ENCODE results near the gene CROT.

CROT gene

GRCh38 chr7:87342231-87342630 lies 3.2 kb upstream of the CROT start:
- no peak overlapping the region for H3K9ac ChIP-seq (ENCODE audit: low read length)
- H3K23ac ChIP-seq (ENCODE audit: low read length): no peak overlapping the region
- no peaks in the 10 kb centered on the region for H3K9me3 ChIP-seq (ENCODE audit: insufficient read depth, low read depth, low read length)
- no peak overlapping the region for H2BK120ac ChIP-seq (ENCODE audit: insufficient read depth, low read length, poor library complexity)
- H4K91ac ChIP-seq (ENCODE audit: low read depth, low read length): no peak overlapping the region
- H3K18ac ChIP-seq (ENCODE audit: low read length): no peak overlapping the region
- H2AFZ ChIP-seq (ENCODE audit: insufficient read depth, low read length, poor library complexity): no peak overlapping the region
- H3K14ac ChIP-seq (ENCODE audit: low read length): no peak overlapping the region
- H4K12ac ChIP-seq (ENCODE audit: low read depth, low read length): no peak overlapping the region
- no peak overlapping the region for H3K4me3 ChIP-seq (ENCODE audit: low read depth, low read length)
- H4K8ac ChIP-seq (ENCODE audit: low read depth, low read length): no peak overlapping the region
- no peak overlapping the region for H3K4ac ChIP-seq (ENCODE audit: low read depth, low read length)
- no peak overlapping the region for H3K27ac ChIP-seq (ENCODE audit: low read depth, low read length)
- H3K36me3 ChIP-seq (ENCODE audit: control insufficient read depth in 1 of 2, insufficient read depth in 2 of 2, low read length in 2 of 2): peaks cover 0 to 4% of the 10 kb centered on the region in 2 experiments
- no peak for DNase-seq
- no peak overlapping the region for H3K4me2 ChIP-seq (ENCODE audit: low read length)
- no peak overlapping the region for H2BK12ac ChIP-seq (ENCODE audit: low read length)
- H3K79me2 ChIP-seq (ENCODE audit: control insufficient read depth, insufficient read depth, low read length, poor library complexity): peaks cover 4% of the 10 kb centered on the region
- no peak overlapping the region for H2AK5ac ChIP-seq (ENCODE audit: low read length)
- H3K79me1 ChIP-seq (ENCODE audit: low read length): peaks cover 5% of the 10 kb centered on the region
- no CpG with 5 or more reads among the region's 3 CpGs for WGBS (ENCODE audit: extremely low coverage, insufficient coverage, insufficient read length)
- H2BK5ac ChIP-seq (ENCODE audit: low read depth, low read length, poor library complexity): no peak overlapping the region
- peaks cover 0 to 3% of the 10 kb centered on the region in 2 experiments for H3K4me1 ChIP-seq (ENCODE audit: control insufficient read depth in 1 of 2, insufficient read depth in 2 of 2, low read length in 2 of 2)
- H3K27me3 ChIP-seq (ENCODE audit: insufficient read depth, low read length): no peaks in the 10 kb centered on the region

DNA sequence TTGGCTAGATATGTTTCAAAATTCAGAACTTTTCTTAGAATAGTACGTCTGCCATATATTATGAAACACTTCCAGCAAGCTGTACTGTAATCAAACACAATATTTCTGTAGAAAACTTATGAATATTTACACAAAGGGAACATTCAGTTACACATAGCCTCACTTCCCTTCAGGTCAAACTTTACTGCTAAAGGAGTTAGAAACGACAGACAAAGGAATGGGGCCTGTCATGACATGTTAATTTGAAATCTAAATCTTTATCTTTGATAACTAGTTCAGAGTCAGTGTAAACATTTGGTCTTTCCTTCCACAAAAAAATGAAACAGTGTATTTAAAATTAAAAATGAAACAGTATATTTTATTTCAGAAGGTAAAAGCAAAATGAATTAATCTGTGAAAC lies 1.0 kb upstream of the CROT start:
- no peak overlapping the region for H3K4me3 ChIP-seq (ENCODE audit: low read depth, low read length)
- H3K36me3 ChIP-seq (ENCODE audit: control insufficient read depth in 1 of 2, insufficient read depth in 2 of 2, low read length in 2 of 2): peaks cover 0 to 4% of the 10 kb centered on the region in 2 experiments
- no peak overlapping the region for H3K14ac ChIP-seq (ENCODE audit: low read length)
- H2BK12ac ChIP-seq (ENCODE audit: low read length): no peak overlapping the region
- H4K12ac ChIP-seq (ENCODE audit: low read depth, low read length): no peak overlapping the region
- H3K9me3 ChIP-seq (ENCODE audit: insufficient read depth, low read depth, low read length): no peaks in the 10 kb centered on the region
- no peak for DNase-seq
- no peak overlapping the region for H3K27ac ChIP-seq (ENCODE audit: low read depth, low read length)
- no peaks in the 10 kb centered on the region for H3K27me3 ChIP-seq (ENCODE audit: insufficient read depth, low read length)
- no peak overlapping the region for H2BK5ac ChIP-seq (ENCODE audit: low read depth, low read length, poor library complexity)
- no peak overlapping the region for H2AK5ac ChIP-seq (ENCODE audit: low read length)
- peaks cover 5% of the 10 kb centered on the region for H3K79me1 ChIP-seq (ENCODE audit: low read length)
- H3K4me2 ChIP-seq (ENCODE audit: low read length): no peak overlapping the region
- no peak overlapping the region for H3K4ac ChIP-seq (ENCODE audit: low read depth, low read length)
- no peak overlapping the region for H3K18ac ChIP-seq (ENCODE audit: low read length)
- H3K79me2 ChIP-seq (ENCODE audit: control insufficient read depth, insufficient read depth, low read length, poor library complexity): peaks cover 4% of the 10 kb centered on the region
- H4K8ac ChIP-seq (ENCODE audit: low read depth, low read length): no peak overlapping the region
- H4K91ac ChIP-seq (ENCODE audit: low read depth, low read length): no peak overlapping the region
- H3K4me1 ChIP-seq (ENCODE audit: control insufficient read depth in 1 of 2, insufficient read depth in 2 of 2, low read length in 2 of 2): peaks cover 0 to 3% of the 10 kb centered on the region in 2 experiments
- H3K23ac ChIP-seq (ENCODE audit: low read length): no peak overlapping the region
- H2BK120ac ChIP-seq (ENCODE audit: insufficient read depth, low read length, poor library complexity): no peak overlapping the region
- no peak overlapping the region for H2AFZ ChIP-seq (ENCODE audit: insufficient read depth, low read length, poor library complexity)
- no peak overlapping the region for H3K9ac ChIP-seq (ENCODE audit: low read length)
- WGBS (ENCODE audit: extremely low coverage, insufficient coverage, insufficient read length): no CpG with 5 or more reads among the region's 2 CpGs

- H2BK12ac ChIP-seq (ENCODE audit: low read length): no peak overlapping the region
- peak overlapping the region; percentile 75 for H3K4me2 ChIP-seq (ENCODE audit: low read length)
- peaks cover 4% of the 10 kb centered on the region for H3K79me2 ChIP-seq (ENCODE audit: control insufficient read depth, insufficient read depth, low read length, poor library complexity)
- H2AK5ac ChIP-seq (ENCODE audit: low read length): no peak overlapping the region
- H4K8ac ChIP-seq (ENCODE audit: low read depth, low read length): peak overlapping the region; percentile 91
- no peaks in the 10 kb centered on the region for H3K9me3 ChIP-seq (ENCODE audit: insufficient read depth, low read depth, low read length)
- peak overlapping the region; percentile 34 for H4K12ac ChIP-seq (ENCODE audit: low read depth, low read length)
- H3K4ac ChIP-seq (ENCODE audit: low read depth, low read length): no peak overlapping the region
- H4K91ac ChIP-seq (ENCODE audit: low read depth, low read length): peak overlapping the region; percentile 49
- peak overlapping the region; percentile 14 for H3K14ac ChIP-seq (ENCODE audit: low read length)
- no peak overlapping the region for H2BK5ac ChIP-seq (ENCODE audit: low read depth, low read length, poor library complexity)
- DNase-seq: peak; percentile 28 to 64
- H3K23ac ChIP-seq (ENCODE audit: low read length): no peak overlapping the region
- peak overlapping the region; percentile 32 for H3K18ac ChIP-seq (ENCODE audit: low read length)
- no peak overlapping the region for H3K27ac ChIP-seq (ENCODE audit: low read depth, low read length)
- H3K9ac ChIP-seq (ENCODE audit: low read length): no peak overlapping the region
- peaks cover 5% of the 10 kb centered on the region for H3K79me1 ChIP-seq (ENCODE audit: low read length)
- no peak overlapping the region for H2BK120ac ChIP-seq (ENCODE audit: insufficient read depth, low read length, poor library complexity)
- no peaks in the 10 kb centered on the region for H3K27me3 ChIP-seq (ENCODE audit: insufficient read depth, low read length)
- peak overlapping the region; percentile 82 for H2AFZ ChIP-seq (ENCODE audit: insufficient read depth, low read length, poor library complexity)
- peak overlapping the region; percentile 80 for H3K4me3 ChIP-seq (ENCODE audit: low read depth, low read length)
- peaks cover 0 to 2% of the 10 kb centered on the region in 2 experiments for H3K36me3 ChIP-seq (ENCODE audit: control insufficient read depth in 1 of 2, insufficient read depth in 2 of 2, low read length in 2 of 2)
- no CpG with 5 or more reads among the region's 8 CpGs for WGBS (ENCODE audit: extremely low coverage, insufficient coverage, insufficient read length)
- peaks cover 0 to 3% of the 10 kb centered on the region in 2 experiments for H3K4me1 ChIP-seq (ENCODE audit: control insufficient read depth in 1 of 2, insufficient read depth in 2 of 2, low read length in 2 of 2)
Observed at GRCh38 chr7:87345962-87346371, 503 bp downstream of the CROT start.

DNA sequence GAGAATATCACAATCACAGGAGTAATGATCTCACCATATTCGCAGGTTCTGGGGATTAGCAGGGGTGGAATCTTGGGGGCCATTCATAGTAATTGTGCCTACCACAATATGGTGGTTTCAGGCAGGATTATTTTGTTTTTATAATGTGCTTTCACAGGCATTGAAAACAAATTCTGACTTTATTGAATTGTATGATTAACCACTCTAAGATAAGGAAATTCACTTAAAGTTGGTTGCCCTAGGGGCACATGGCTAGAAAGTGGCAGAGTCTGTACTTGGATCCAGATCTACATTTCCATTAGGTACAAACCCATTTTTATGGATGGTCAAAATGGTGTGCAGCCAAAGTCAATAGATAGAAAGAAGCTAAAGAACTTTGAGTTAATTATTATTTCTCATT lies 1.7 kb downstream of the CROT start:
- H3K36me3 ChIP-seq (ENCODE audit: control insufficient read depth in 1 of 2, insufficient read depth in 2 of 2, low read length in 2 of 2): peaks cover 0 to 1% of the 10 kb centered on the region in 2 experiments
- H3K4me3 ChIP-seq (ENCODE audit: low read depth, low read length): no peak overlapping the region
- H3K18ac ChIP-seq (ENCODE audit: low read length): no peak overlapping the region
- H3K14ac ChIP-seq (ENCODE audit: low read length): no peak overlapping the region
- H3K4me2 ChIP-seq (ENCODE audit: low read length): no peak overlapping the region
- no peak overlapping the region for H4K91ac ChIP-seq (ENCODE audit: low read depth, low read length)
- H2AFZ ChIP-seq (ENCODE audit: insufficient read depth, low read length, poor library complexity): no peak overlapping the region
- H3K4me1 ChIP-seq (ENCODE audit: control insufficient read depth in 1 of 2, insufficient read depth in 2 of 2, low read length in 2 of 2): peaks cover 0 to 3% of the 10 kb centered on the region in 2 experiments
- H3K23ac ChIP-seq (ENCODE audit: low read length): no peak overlapping the region
- H2BK12ac ChIP-seq (ENCODE audit: low read length): no peak overlapping the region
- no peaks in the 10 kb centered on the region for H3K9me3 ChIP-seq (ENCODE audit: insufficient read depth, low read depth, low read length)
- H4K8ac ChIP-seq (ENCODE audit: low read depth, low read length): no peak overlapping the region
- H2BK5ac ChIP-seq (ENCODE audit: low read depth, low read length, poor library complexity): no peak overlapping the region
- H3K79me2 ChIP-seq (ENCODE audit: control insufficient read depth, insufficient read depth, low read length, poor library complexity): peaks cover 4% of the 10 kb centered on the region
- H3K27ac ChIP-seq (ENCODE audit: low read depth, low read length): no peak overlapping the region
- H3K27me3 ChIP-seq (ENCODE audit: insufficient read depth, low read length): no peaks in the 10 kb centered on the region
- H2BK120ac ChIP-seq (ENCODE audit: insufficient read depth, low read length, poor library complexity): no peak overlapping the region
- no peak overlapping the region for H4K12ac ChIP-seq (ENCODE audit: low read depth, low read length)
- DNase-seq: no peak
- no peak overlapping the region for H2AK5ac ChIP-seq (ENCODE audit: low read length)
- H3K79me1 ChIP-seq (ENCODE audit: low read length): peaks cover 5% of the 10 kb centered on the region
- H3K9ac ChIP-seq (ENCODE audit: low read length): no peak overlapping the region
- H3K4ac ChIP-seq (ENCODE audit: low read depth, low read length): no peak overlapping the region
- no CpG with 5 or more reads among the region's 1 CpG for WGBS (ENCODE audit: extremely low coverage, insufficient coverage, insufficient read length)
